Stomach (tissue), 4 donors: ENCODE data around the gene RCAN2.
"Not testable (repeated sequence)": the region's sequence is repeated elsewhere in the genome, so short reads cannot be mapped to it uniquely, and the experiment has no call there.

Source experiments
- POLR2A ChIP-seq, 4 donors: fragments of 450-650 bp; IDR thresholded peaks; one replicate each; pipeline ENCODE4 v1.6.1; 2016; ENCODE audit warnings: antibody characterized with exemption in 4 of 4, control low read depth in 2 of 4, mild to moderate bottlenecking in 1 of 4, moderate library complexity in 1 of 4
- POLR2AphosphoS5 ChIP-seq, 3 donors: sonication (generic); formaldehyde crosslinking; IDR thresholded peaks; one replicate each; pipeline ENCODE4 v1.6.1; 2016; ENCODE audit warnings: antibody characterized with exemption in 3 of 3
- TF ChIP-seq, protein P1 (sequence below), 7 experiments: fragments of 450-650 bp in 4 of 7; fragments of 200-600 bp in 3 of 7; sonication (generic) in 3 of 7; IDR thresholded peaks; one replicate each; pipeline ENCODE4 v1.5.1; 2016 to 2019; ENCODE audit warnings: antibody characterized with exemption in 7 of 7, control low read depth in 2 of 7, mild to moderate bottlenecking in 1 of 7

GRCh38 chr6:46387728-46388127, 103.5 kb downstream of the RCAN2 start:
- TF ChIP-seq, protein P1, sequence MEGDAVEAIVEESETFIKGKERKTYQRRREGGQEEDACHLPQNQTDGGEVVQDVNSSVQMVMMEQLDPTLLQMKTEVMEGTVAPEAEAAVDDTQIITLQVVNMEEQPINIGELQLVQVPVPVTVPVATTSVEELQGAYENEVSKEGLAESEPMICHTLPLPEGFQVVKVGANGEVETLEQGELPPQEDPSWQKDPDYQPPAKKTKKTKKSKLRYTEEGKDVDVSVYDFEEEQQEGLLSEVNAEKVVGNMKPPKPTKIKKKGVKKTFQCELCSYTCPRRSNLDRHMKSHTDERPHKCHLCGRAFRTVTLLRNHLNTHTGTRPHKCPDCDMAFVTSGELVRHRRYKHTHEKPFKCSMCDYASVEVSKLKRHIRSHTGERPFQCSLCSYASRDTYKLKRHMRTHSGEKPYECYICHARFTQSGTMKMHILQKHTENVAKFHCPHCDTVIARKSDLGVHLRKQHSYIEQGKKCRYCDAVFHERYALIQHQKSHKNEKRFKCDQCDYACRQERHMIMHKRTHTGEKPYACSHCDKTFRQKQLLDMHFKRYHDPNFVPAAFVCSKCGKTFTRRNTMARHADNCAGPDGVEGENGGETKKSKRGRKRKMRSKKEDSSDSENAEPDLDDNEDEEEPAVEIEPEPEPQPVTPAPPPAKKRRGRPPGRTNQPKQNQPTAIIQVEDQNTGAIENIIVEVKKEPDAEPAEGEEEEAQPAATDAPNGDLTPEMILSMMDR (IDR thresholded peaks at IDR 0.05) = not testable (repeated sequence)
- TF ChIP-seq POLR2AphosphoS5, POLR2A (IDR thresholded peaks at IDR 0.05): not testable (repeated sequence)
